Ascending aorta (tissue), 2 donors: Measurements from ENCODE around the gene EEF1A2. TPM values are rescaled to one million over a fixed set of nuclear protein-coding genes. Genes with fewer than 3 reads are reported as not detected.

ENCODE experiments used
- DNase-seq, 2 donors: peaks; one replicate each; pipeline ENCODE4 v3.0.0-alpha.2; 2019; ENCODE audit warnings: low spot score in 2 of 2
- H3K27ac ChIP-seq, 2 donors: fragments of 200-600 bp; sonication (generic); one replicate each; pipeline ENCODE4 v1.5.1; 2016 to 2017; ENCODE audit warnings: mild to moderate bottlenecking in 1 of 2
- H3K27me3 ChIP-seq: fragments of 200-600 bp; sonication (generic); one replicate; pipeline ENCODE4 v1.5.1; 2017
- H3K36me3 ChIP-seq, 2 donors: fragments of 200-600 bp; sonication (generic); one replicate each; pipeline ENCODE4 v1.5.1; 2016
- H3K4me1 ChIP-seq, 2 donors: fragments of 200-600 bp; sonication (generic); one replicate each; pipeline ENCODE4 v1.5.1; 2016 to 2017; ENCODE audit warnings: mild to moderate bottlenecking in 1 of 2
- H3K4me3 ChIP-seq, 2 donors: fragments of 200-600 bp; sonication (generic); one replicate each; pipeline ENCODE4 v1.5.1; 2016 to 2017; ENCODE audit warnings: mild to moderate bottlenecking in 1 of 2
- H3K9me3 ChIP-seq, 2 donors: fragments of 200-600 bp; sonication (generic); one replicate each; pipeline ENCODE4 v1.5.1; 2016
- intact Hi-C: fragments of 100-400 bp; cut with DNase I; formaldehyde crosslinking; loops from one replicate; pipeline ENCODE4 v1.15.1; 2023
- total RNA-seq: library from RNA; depleted of rRNA; stranded (reverse); fragments of >200 nt; gene quantifications from one replicate; pipeline ENCODE4 v1.1.0, GENCODE V29; 2016
- TF ChIP-seq, protein P1 (sequence below), 3 experiments: fragments of 200-600 bp in 2 of 3; fragments of 450-650 bp in 1 of 3; sonication (generic) in 2 of 3; IDR thresholded peaks; one replicate each; pipeline ENCODE4 v1.5.1; 2016 to 2019; ENCODE audit warnings: antibody characterized with exemption in 3 of 3, mild to moderate bottlenecking in 1 of 3, moderate library complexity in 1 of 3

The EEF1A2 gene
- total RNA-seq, 1 donor from 2014 or later = 1.1 TPM

DNA sequence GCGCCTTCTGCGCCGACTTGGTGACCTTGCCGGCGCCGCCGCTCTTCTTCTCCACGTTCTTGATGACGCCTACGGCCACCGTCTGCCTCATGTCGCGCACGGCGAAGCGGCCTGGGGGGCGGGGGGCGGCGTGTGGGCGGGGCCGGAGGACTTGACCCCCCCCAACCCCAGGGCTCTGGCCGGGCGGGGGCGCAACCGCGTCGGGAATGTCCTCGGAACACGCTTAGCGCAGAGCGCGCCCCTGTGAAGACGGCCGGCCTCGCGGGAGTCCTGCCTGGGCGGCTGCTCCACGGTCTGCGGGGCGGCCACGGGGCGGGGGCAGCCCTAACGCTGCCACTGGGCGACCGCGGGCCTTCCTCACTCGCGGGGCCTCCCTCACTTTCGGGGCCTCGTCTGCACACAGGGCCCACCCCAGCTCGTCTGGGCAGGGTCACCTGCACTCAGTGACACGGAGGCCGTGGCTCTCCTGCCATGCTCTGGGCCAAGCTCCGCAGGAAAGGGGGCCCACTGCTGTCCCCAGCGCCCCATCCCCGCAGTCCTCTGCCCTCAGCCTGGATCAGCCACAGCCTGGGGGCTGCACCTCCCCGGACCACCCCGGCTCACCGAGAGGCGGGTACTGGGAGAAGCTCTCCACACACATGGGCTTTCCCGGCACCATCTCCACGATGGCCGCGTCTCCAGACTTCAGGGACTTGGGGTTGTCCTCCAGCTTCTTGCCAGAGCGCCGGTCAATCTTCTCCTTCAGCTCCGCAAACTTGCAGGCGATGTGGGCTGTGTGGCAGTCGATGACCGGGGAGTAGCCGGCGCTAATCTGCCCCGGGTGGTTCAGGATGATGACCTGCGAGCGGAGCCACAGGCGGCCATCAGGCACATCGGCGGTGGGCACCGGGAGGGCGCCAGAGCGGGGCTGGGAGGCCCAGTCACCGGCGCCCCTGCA, 10.3 kb downstream of the EEF1A2 start:
- intact Hi-C loops = no loop called here
- TF ChIP-seq, protein P1, sequence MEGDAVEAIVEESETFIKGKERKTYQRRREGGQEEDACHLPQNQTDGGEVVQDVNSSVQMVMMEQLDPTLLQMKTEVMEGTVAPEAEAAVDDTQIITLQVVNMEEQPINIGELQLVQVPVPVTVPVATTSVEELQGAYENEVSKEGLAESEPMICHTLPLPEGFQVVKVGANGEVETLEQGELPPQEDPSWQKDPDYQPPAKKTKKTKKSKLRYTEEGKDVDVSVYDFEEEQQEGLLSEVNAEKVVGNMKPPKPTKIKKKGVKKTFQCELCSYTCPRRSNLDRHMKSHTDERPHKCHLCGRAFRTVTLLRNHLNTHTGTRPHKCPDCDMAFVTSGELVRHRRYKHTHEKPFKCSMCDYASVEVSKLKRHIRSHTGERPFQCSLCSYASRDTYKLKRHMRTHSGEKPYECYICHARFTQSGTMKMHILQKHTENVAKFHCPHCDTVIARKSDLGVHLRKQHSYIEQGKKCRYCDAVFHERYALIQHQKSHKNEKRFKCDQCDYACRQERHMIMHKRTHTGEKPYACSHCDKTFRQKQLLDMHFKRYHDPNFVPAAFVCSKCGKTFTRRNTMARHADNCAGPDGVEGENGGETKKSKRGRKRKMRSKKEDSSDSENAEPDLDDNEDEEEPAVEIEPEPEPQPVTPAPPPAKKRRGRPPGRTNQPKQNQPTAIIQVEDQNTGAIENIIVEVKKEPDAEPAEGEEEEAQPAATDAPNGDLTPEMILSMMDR (IDR thresholded peaks at IDR 0.05) = no peak
- Histone ChIP-seq H3K27me3 (peaks cover 4% of the 10 kb centered on the region), H3K4me3 (no peak overlapping the region), H3K4me1 (no peaks in the 10 kb centered on the region), H3K36me3 (no peaks in the 10 kb centered on the region), H3K9me3 (no peaks in the 10 kb centered on the region), H3K27ac (no peak overlapping the region)
- no peak for DNase-seq

DNA sequence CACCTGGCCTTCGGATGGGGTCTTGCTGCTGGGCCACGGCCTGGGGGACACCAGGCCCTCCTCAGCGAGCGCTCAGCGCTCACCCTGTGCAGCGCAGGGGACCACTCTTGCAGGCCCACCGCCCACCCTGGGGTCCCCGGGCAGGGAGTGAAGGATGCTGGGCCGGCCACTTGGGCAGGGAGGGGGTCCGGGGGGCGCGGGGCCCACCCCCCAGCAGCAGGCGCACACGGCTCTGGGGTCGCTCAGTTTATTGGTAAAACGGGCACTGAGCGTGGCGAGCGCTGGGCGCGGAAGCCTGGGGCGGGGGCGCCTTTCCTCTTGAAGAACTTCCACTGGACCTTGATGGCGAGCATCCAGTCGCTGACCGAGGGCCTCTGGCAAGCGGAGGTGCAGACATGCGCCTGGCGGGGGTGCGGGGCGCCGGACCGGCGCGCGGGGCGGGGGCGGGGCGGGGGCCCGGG, 11.1 kb downstream of the EEF1A2 start:
- TF ChIP-seq, protein P1 (IDR thresholded peaks at IDR 0.05) = no peak
- H3K4me1 ChIP-seq = no peaks in the 10 kb centered on the region
- peaks cover 4% of the 10 kb centered on the region for H3K27me3 ChIP-seq
- intact Hi-C loops = no loop called here
- H3K4me3 ChIP-seq = no peak overlapping the region
- no peak for DNase-seq
- H3K36me3 ChIP-seq = no peaks in the 10 kb centered on the region
- no peak overlapping the region for H3K27ac ChIP-seq
- H3K9me3 ChIP-seq = no peaks in the 10 kb centered on the region

DNA sequence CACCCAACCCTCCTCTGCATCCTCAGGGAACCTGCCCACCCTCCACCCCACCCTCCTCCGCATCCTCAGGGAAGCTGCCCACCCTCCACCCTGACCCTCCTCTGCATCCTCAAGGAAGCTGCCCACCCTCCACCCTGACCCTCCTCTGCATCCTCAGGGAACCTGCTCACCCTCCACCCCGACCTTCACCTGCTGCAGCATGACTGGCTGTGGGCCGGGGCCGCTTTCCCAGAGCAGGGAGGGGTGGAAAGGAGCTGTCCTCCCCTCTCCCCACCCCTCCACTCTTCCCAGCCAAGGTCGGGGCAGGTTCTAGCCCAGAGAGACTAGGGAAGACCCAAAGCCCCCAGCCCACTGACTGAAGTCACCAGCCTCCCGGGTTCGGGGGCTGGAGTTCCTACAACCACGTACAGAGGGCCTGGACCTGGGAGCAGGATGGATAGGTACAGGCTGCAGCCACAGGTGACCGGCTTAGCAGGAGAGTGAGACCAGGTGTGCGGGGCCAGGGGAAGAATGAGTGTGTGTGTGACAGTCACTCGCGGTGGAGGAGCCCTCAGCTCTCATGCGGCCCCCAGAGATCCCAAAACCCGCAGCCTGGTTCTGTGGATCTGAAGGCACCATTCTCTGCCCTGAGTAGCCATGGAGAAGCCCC, 11.6 kb downstream of the EEF1A2 start:
- intact Hi-C loops = no loop called here
- no peak overlapping the region for H3K27ac ChIP-seq
- peaks cover 4% of the 10 kb centered on the region for H3K27me3 ChIP-seq
- TF ChIP-seq, protein P1 (IDR thresholded peaks at IDR 0.05) = no peak
- no peaks in the 10 kb centered on the region for H3K9me3 ChIP-seq
- no peaks in the 10 kb centered on the region for H3K4me1 ChIP-seq
- no peaks in the 10 kb centered on the region for H3K36me3 ChIP-seq
- DNase-seq = no peak
- no peak overlapping the region for H3K4me3 ChIP-seq

DNA sequence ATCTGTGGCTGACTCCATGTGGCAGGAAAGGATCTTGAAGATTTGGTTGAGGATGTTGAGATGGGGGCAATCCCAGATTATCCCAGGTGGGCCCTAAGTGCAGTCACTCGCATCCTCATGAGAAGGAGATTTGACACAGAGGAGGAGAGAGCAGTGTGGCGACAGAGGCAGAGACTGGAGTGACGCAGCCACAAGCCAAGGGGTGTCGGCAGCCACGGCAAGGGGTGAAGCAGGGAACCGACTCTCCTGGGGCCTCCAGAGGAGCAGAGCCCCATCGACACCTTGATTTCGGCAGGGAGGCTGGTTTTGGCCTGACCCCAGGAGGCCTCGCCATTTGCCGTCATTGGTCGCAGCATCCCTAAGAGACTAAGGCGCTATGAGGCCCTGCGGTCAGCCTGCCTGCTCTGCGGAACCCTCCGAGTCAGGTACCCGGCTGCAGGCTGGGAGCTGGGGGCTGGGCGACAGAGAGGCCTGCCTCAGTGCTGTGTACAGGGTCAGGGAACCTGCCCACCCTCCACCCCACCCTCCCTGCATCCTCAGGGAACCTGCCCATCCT, 12.5 kb downstream of the EEF1A2 start:
- no peak for DNase-seq
- Histone ChIP-seq H3K36me3 (no peaks in the 10 kb centered on the region), H3K9me3 (no peaks in the 10 kb centered on the region), H3K4me3 (no peak overlapping the region), H3K4me1 (no peaks in the 10 kb centered on the region), H3K27me3 (peaks cover 4% of the 10 kb centered on the region), H3K27ac (no peak overlapping the region)
- TF ChIP-seq, protein P1 (IDR thresholded peaks at IDR 0.05) = no peak
- intact Hi-C loops = no loop called here

DNA sequence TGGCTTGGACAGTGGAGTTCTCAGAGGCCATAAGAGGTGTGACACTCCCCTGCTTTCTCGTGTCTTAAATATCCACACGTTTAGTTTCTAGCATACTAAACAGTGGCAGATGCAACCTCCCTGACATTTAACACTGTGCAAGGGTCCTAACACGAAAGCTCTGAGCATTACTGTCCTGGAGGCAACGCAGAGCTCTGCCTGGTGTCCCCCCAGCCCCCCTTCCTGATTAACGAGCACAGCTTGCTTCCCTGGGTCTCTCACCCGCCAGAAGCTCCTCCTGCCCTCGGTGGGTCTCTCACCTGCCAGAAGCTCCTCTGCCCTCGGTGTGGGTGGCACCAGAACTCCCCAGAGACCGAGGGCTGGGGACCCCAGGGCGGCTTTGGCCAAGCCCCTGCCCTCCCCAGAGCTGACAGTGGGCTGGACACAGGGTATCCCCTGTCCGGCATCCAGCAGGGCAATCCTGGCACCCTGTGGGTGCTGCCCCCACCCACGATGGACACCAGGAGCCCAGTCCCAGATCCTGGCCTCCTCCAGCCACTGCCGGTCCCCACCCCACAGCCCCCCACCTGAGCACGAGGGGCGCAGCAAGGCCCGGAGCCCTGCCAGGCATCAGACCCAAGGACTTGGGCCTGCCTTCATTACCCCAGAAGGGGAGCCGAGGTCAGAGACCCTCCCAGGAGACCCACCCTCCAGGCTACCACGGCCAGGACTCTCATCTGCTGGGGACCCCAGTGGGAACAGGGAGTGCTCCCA, 14.1 kb downstream of the EEF1A2 start:
- Histone ChIP-seq H3K27me3 (peaks cover 4% of the 10 kb centered on the region), H3K27ac (no peak overlapping the region), H3K9me3 (no peaks in the 10 kb centered on the region), H3K4me3 (no peak overlapping the region), H3K4me1 (no peaks in the 10 kb centered on the region), H3K36me3 (no peaks in the 10 kb centered on the region)
- intact Hi-C loops = no loop called here
- DNase-seq = no peak
- TF ChIP-seq, protein P1 (IDR thresholded peaks at IDR 0.05) = no peak
